Fibroblast of skin of back (primary cell): ENCODE results near the gene SPOCK1.
"Not testable (repeated sequence)": the region's sequence is repeated elsewhere in the genome, so short reads cannot be mapped to it uniquely, and the experiment has no call there.

Experiments
- DNase-seq: peaks from one replicate; pipeline ENCODE4 v3.0.0-alpha.2; 2013

SPOCK1 gene

GRCh38 chr5:137259115-137259514 is 240.0 kb downstream of the SPOCK1 start:
- DNase-seq = not testable (repeated sequence)

- DNase-seq = peak; percentile 51
These were observed 244.7 kb downstream of the SPOCK1 start for GRCh38 chr5:137254119-137255090.

GRCh38 chr5:137252512-137252911 is 246.6 kb downstream of the SPOCK1 start:
- DNase-seq = peak; percentile 21

GRCh38 chr5:137250421-137250820 is 248.7 kb downstream of the SPOCK1 start:
- DNase-seq = no peak

- no peak for DNase-seq
These were observed 250.6 kb downstream of the SPOCK1 start for GRCh38 chr5:137248527-137248926.

- DNase-seq = no peak
These were observed 253.7 kb downstream of the SPOCK1 start for GRCh38 chr5:137245438-137245837.

GRCh38 chr5:137240285-137240684 is 258.8 kb downstream of the SPOCK1 start:
- no peak for DNase-seq

- DNase-seq = no peak
These were observed 262.1 kb downstream of the SPOCK1 start for GRCh38 chr5:137236849-137237507.

- no peak for DNase-seq
These were observed 262.9 kb downstream of the SPOCK1 start for GRCh38 chr5:137236252-137236651.

- DNase-seq = no peak
These were observed 263.9 kb downstream of the SPOCK1 start for GRCh38 chr5:137234973-137235943.

GRCh38 chr5:137233726-137234125 is 265.4 kb downstream of the SPOCK1 start:
- peak; percentile 38 for DNase-seq

GRCh38 chr5:137233304-137233703 is 265.8 kb downstream of the SPOCK1 start:
- DNase-seq = not testable (repeated sequence)

- DNase-seq = peak; percentile 66
These were observed 267.6 kb downstream of the SPOCK1 start for GRCh38 chr5:137231540-137231939.

- DNase-seq = no peak
These were observed 270.3 kb downstream of the SPOCK1 start for GRCh38 chr5:137228816-137229215.

GRCh38 chr5:137226081-137226480 is 273.0 kb downstream of the SPOCK1 start:
- DNase-seq = no peak

- no peak for DNase-seq
These were observed 275.5 kb downstream of the SPOCK1 start for GRCh38 chr5:137223324-137224295.

GRCh38 chr5:137221943-137222342 is 277.2 kb downstream of the SPOCK1 start:
- no peak for DNase-seq

- DNase-seq = peak; percentile 89
These were observed 278.6 kb downstream of the SPOCK1 start for GRCh38 chr5:137220523-137220927.

GRCh38 chr5:137218896-137219295 is 280.2 kb downstream of the SPOCK1 start:
- DNase-seq = no peak

- peak; percentile 67 for DNase-seq
These were observed 280.7 kb downstream of the SPOCK1 start for GRCh38 chr5:137218471-137218870.

GRCh38 chr5:137217599-137218200 is 281.4 kb downstream of the SPOCK1 start:
- peak; percentile 56 for DNase-seq
